Measurements from ENCODE around the gene CTXN3. TPM values are rescaled to one million over a fixed set of nuclear protein-coding genes. Genes with fewer than 3 reads are reported as not detected.

CTXN3 gene
- total and polyA plus RNA-seq, 10 of the 15 experiments (the other 5 are each of a cell fraction or from before 2014, with no cell fraction given) = not detected

- TF ChIP-seq KLF5 (IDR thresholded peaks at IDR 0.05; ENCODE audit: partially characterized antibody) = no peak
- TF ChIP-seq ATF7 (IDR thresholded peaks at IDR 0.05; ENCODE audit: low read depth) = no peak
- no peak for TF ChIP-seq ELK1 (IDR thresholded peaks at IDR 0.05; ENCODE audit: low read depth, low read length)
- no peak for TF ChIP-seq TCF3 (IDR thresholded peaks at IDR 0.05; ENCODE audit: borderline replicate concordance, insufficient read depth, low read depth, low read length)
- no peak for TF ChIP-seq CUX1 (IDR thresholded peaks at IDR 0.05; ENCODE audit: insufficient replicate concordance, low read depth, low read length)
- no peak for TF ChIP-seq GATAD2B (conservative IDR thresholded peaks at IDR 0.05; ENCODE audit: low read depth)
- TF ChIP-seq CEBPZ (IDR thresholded peaks at IDR 0.05; ENCODE audit: low read depth, low read length) = no peak
- no peak for TF ChIP-seq TAF1 (IDR thresholded peaks at IDR 0.05; ENCODE audit: borderline replicate concordance, low read depth, low read length)
- in situ Hi-C loops (cut with MboI) (no loop called here), intact Hi-C loops (cut with micrococcal nuclease; ENCODE audit: unreplicated experiment) (no loop called here)
- Histone ChIP-seq H3K4me1 (ENCODE audit: control insufficient read depth, insufficient read depth, low read length) (no peaks in the 10 kb centered on the region), H3K9me3 (replicated peaks; ENCODE audit: control insufficient read depth, insufficient read depth, low read length) (no peaks in the 10 kb centered on the region), H3K4me2 (ENCODE audit: control insufficient read depth, insufficient read depth) (no peak overlapping the region), H3K79me2 (ENCODE audit: control insufficient read depth, insufficient read depth, low read length) (no peaks in the 10 kb centered on the region), H3K36me3 (ENCODE audit: control insufficient read depth in 2 of 2, insufficient read depth in 2 of 2, low read length in 1 of 2) (no peaks in the 10 kb centered on the region), H2AFZ (ENCODE audit: control insufficient read depth, low read depth, low read length) (no peak overlapping the region), H3K9ac (ENCODE audit: control insufficient read depth, insufficient read depth, low read length) (no peak overlapping the region), H3K4me3 (no peak overlapping the region), H4K20me1 (ENCODE audit: control insufficient read depth, insufficient read depth) (no peaks in the 10 kb centered on the region), H3K27ac (ENCODE audit: control insufficient read depth, insufficient read depth) (no peak overlapping the region), H3K27me3 (replicated peaks in 1 of 2; ENCODE audit: control insufficient read depth in 2 of 2, insufficient read depth in 2 of 2, low read length in 1 of 2) (0 out of 4 replicates have a peak, but pooled peaks cover 0 to 3% of the 10 kb centered on the region in 2 experiments)
- 98% methylated on average over 3 of the region's 3 CpGs for WGBS (ENCODE audit: insufficient coverage, insufficient replicate concordance, low lambda C conversion rate, missing lambda C conversion rate)
- CTCF ChIA-PET = interaction anchor here (1.0 to 2.4 kb wide), 4 partner anchors 12 to 101 kb away, joined by 3 to 10 read pairs (median 3); no protein-coding TSS in a partner anchor
- FAIRE-seq = no peak
- SMC1A ChIA-PET (ENCODE audit: uncharacterized antibody, unreplicated experiment) = interaction anchor here (0.9 to 9.4 kb wide), 7 partner anchors 9 to 213 kb away, joined by 3 to 111 read pairs (median 5); no protein-coding TSS in a partner anchor
- BruUV-seq (replicated peaks) = no TSS peak
- RAD21 ChIA-PET (ENCODE audit: unreplicated experiment) = interaction anchor here (0.6 to 2.2 kb wide), 5 partner anchors 10 to 34 kb away, joined by 3 to 13 read pairs (median 3); no protein-coding TSS in a partner anchor
- POLR2A ChIA-PET = interaction anchor here (1.3 kb wide), 1 partner anchor 12 kb away, joined by 8 read pairs; no protein-coding TSS in a partner anchor
- DNase-seq (ENCODE audit: low read depth, low spot score) = no peak
- peak; percentile 38 for ATAC-seq
Observed at GRCh38 chr5:127602481-127602880, 46.4 kb upstream of the CTXN3 start.
